HCT116 (cell line): ENCODE data around the gene FAM13A. TPM values are rescaled to one million over a fixed set of nuclear protein-coding genes. Genes with fewer than 3 reads are reported as not detected.

Source experiments
- ATAC-seq: fragments of 200-7000 bp; cut with Tn5 transposase; 2 replicates; pipeline ENCODE4 v1.9.1; 2020; ENCODE audit warnings: mild to moderate bottlenecking, moderate library complexity
- BruUV-seq: library from RNA; stranded (reverse); fragments of 400-500 nt; replicated peaks from 2 replicates; lab custom pipeline; 2021; lab: Mats Ljungman, UMichigan
- CTCF ChIA-PET: fragments of 300-600 bp; sonication (Branson Sonifier 250); formaldehyde crosslinking; loops from one replicate; lab custom pipeline; 2021; ENCODE audit warnings: antibody characterized with exemption; lab: Charles Lee
- POLR2A ChIA-PET: fragments of 300-600, 350-600 bp; sonication (Branson Sonifier 250); formaldehyde crosslinking; loops from one replicate; lab custom pipeline; 2021; ENCODE audit warnings: antibody characterized with exemption; lab: Charles Lee
- RAD21 ChIA-PET, 2 experiments: fragments of 300-600 bp; sonication (Branson Sonifier 250); formaldehyde crosslinking; loops; one replicate each; lab custom pipeline; 2023; ENCODE audit warnings: low total read pairs in 2 of 2; ENCODE audit not compliant: uncharacterized antibody in 2 of 2, unreplicated experiment in 2 of 2, low non-redundant PET in 1 of 2; lab: Charles Lee
- DNase-seq: peaks from one replicate; pipeline ENCODE4 v3.0.0-alpha.2; 2010; ENCODE audit warnings: low read depth, low spot score
- H2AFZ ChIP-seq: fragments of 200-600 bp; shearing (Covaris generic), sonication (generic); 2 replicates; pipeline ENCODE4 v1.6.1; 2017; ENCODE audit warnings: low read depth, mixed run types, mixed read lengths, antibody characterized with exemption, low read length; ENCODE audit not compliant: poor library complexity, severe bottlenecking
- H3K27ac ChIP-seq: 2 replicates; pipeline ENCODE4 v1.5.1; 2012; ENCODE audit warnings: low read depth, low read length
- H3K27me3 ChIP-seq: fragments of 200-600 bp; sonication (generic); 2 replicates; pipeline ENCODE4 v1.6.1; 2016; ENCODE audit warnings: mixed run types, low read length, mixed read lengths; ENCODE audit not compliant: insufficient read depth
- H3K36me3 ChIP-seq, 2 experiments: fragments of 200-500 bp in 1 of 2; fragments of 200-600 bp in 1 of 2; sonication (Bioruptor generic) in 1 of 2; sonication (generic) in 1 of 2; 2 replicates each; pipeline versions ENCODE4 v1.5.1 to v1.6.1; 2014 to 2016; ENCODE audit warnings: low read length in 2 of 2, inconsistent platforms in 1 of 2, mixed read lengths in 1 of 2, mixed run types in 1 of 2; ENCODE audit not compliant: insufficient read depth in 2 of 2, control insufficient read depth in 1 of 2
- H3K4me1 ChIP-seq, 2 experiments: fragments of 200-600 bp in 1 of 2; sonication (generic) in 1 of 2; 2 replicates each; pipeline versions ENCODE4 v1.5.1 to v1.6.1; 2012 to 2017; ENCODE audit warnings: low read length in 2 of 2, inconsistent platforms in 1 of 2, mild to moderate bottlenecking in 1 of 2, mixed read lengths in 1 of 2, mixed run types in 1 of 2, moderate library complexity in 1 of 2; ENCODE audit not compliant: insufficient read depth in 2 of 2, control insufficient read depth in 1 of 2
- H3K4me2 ChIP-seq: fragments of 200-600 bp; sonication (generic); 2 replicates; pipeline ENCODE4 v1.6.1; 2017; ENCODE audit warnings: mixed run types, low read length, mixed read lengths
- H3K4me3 ChIP-seq, 2 experiments: fragments of 200-600 bp in 1 of 2; sonication (generic) in 1 of 2; replicated peaks in 1 of 2; 2 replicates each; pipeline ENCODE4 v1.5.1; 2011 to 2016; ENCODE audit warnings: low read length in 2 of 2, control low read depth in 1 of 2, low read depth in 1 of 2, mild to moderate bottlenecking in 1 of 2, mixed read lengths in 1 of 2, mixed run types in 1 of 2
- H3K79me2 ChIP-seq: fragments of 200-600 bp; sonication (generic); 2 replicates; pipeline ENCODE4 v1.6.1; 2017; ENCODE audit warnings: mild to moderate bottlenecking, mixed run types, low read length, moderate library complexity, mixed read lengths; ENCODE audit not compliant: insufficient read depth
- H3K9ac ChIP-seq: fragments of 200-600 bp; sonication (generic); 2 replicates; pipeline ENCODE4 v1.6.1; 2016; ENCODE audit warnings: low read length, mixed read lengths
- H3K9me2 ChIP-seq: fragments of 200-600 bp; sonication (generic), shearing (Covaris generic); 2 replicates; pipeline ENCODE4 v1.6.1; 2017; ENCODE audit warnings: mixed run types, mild to moderate bottlenecking, moderate library complexity; ENCODE audit not compliant: insufficient read depth
- H3K9me3 ChIP-seq, 2 experiments: fragments of 200-500 bp in 1 of 2; fragments of 200-600 bp in 1 of 2; sonication (Bioruptor generic) in 1 of 2; sonication (generic) in 1 of 2; 2 replicates each; pipeline ENCODE4 v1.6.1; 2014 to 2017; ENCODE audit warnings: low read length in 2 of 2, mixed read lengths in 2 of 2, inconsistent platforms in 1 of 2, low read depth in 1 of 2, mild to moderate bottlenecking in 1 of 2, mixed run types in 1 of 2, moderate library complexity in 1 of 2; ENCODE audit not compliant: control insufficient read depth in 1 of 2, insufficient read depth in 1 of 2
- H4K20me1 ChIP-seq: fragments of 200-600 bp; sonication (generic), shearing (Covaris generic); 2 replicates; pipeline ENCODE4 v1.6.1; 2017; ENCODE audit warnings: mixed run types, mild to moderate bottlenecking, moderate library complexity; ENCODE audit not compliant: insufficient read depth
- ATF3 ChIP-seq: IDR thresholded peaks from 2 replicates; pipeline ENCODE4 v1.6.1; 2012
- CBX3 ChIP-seq: IDR thresholded peaks from 2 replicates; pipeline ENCODE4 v1.6.1; 2012; ENCODE audit warnings: low read depth
- CEBPB ChIP-seq: IDR thresholded peaks from 2 replicates; pipeline ENCODE4 v1.6.1; 2012; ENCODE audit warnings: low read depth
- CTCF ChIP-seq, 3 experiments: fragments of 200-600 bp in 1 of 3; sonication (generic) in 1 of 3; IDR thresholded peaks in 2 of 3; conservative IDR thresholded peaks in 1 of 3; 2 replicates each; pipeline ENCODE4 v1.5.1; 2012 to 2017; ENCODE audit warnings: low read depth in 2 of 3, low read length in 2 of 3, antibody characterized with exemption in 1 of 3, borderline replicate concordance in 1 of 3, control low read depth in 1 of 3, mild to moderate bottlenecking in 1 of 3, mixed read lengths in 1 of 3, mixed run types in 1 of 3, moderate library complexity in 1 of 3; ENCODE audit not compliant: insufficient read depth in 1 of 3
- EGR1 ChIP-seq: IDR thresholded peaks from 2 replicates; pipeline ENCODE4 v1.6.1; 2012; ENCODE audit warnings: low read depth
- ELF1 ChIP-seq: IDR thresholded peaks from 2 replicates; pipeline ENCODE4 v1.6.1; 2012; ENCODE audit warnings: low read depth, borderline replicate concordance
- EZH2 ChIP-seq: fragments of 200-600 bp; sonication (generic); IDR thresholded peaks from 2 replicates; pipeline ENCODE4 v1.6.1; 2017; ENCODE audit warnings: antibody characterized with exemption, mixed run types
- EZH2phosphoT487 ChIP-seq: fragments of 200-600 bp; IDR thresholded peaks from 2 replicates; pipeline ENCODE4 v1.6.1; 2018; ENCODE audit warnings: antibody characterized with exemption, borderline replicate concordance
- FOSL1 ChIP-seq: IDR thresholded peaks from 2 replicates; pipeline ENCODE4 v1.6.1; 2012; ENCODE audit warnings: low read depth
- JUND ChIP-seq: IDR thresholded peaks from 2 replicates; pipeline ENCODE4 v1.6.1; 2012
- MAX ChIP-seq: IDR thresholded peaks from 2 replicates; pipeline ENCODE4 v1.6.1; 2012
- POLR2AphosphoS5 ChIP-seq: IDR thresholded peaks from 2 replicates; pipeline ENCODE4 v1.6.1; 2011; ENCODE audit warnings: mild to moderate bottlenecking, low read depth, low read length, moderate library complexity
- REST ChIP-seq: IDR thresholded peaks from 2 replicates; pipeline ENCODE4 v1.6.1; 2012; ENCODE audit warnings: low read depth
- ZNF274 ChIP-seq: fragments of 200-500 bp; sonication (Bioruptor generic); IDR thresholded peaks from 2 replicates; pipeline ENCODE4 v1.6.1; 2014; ENCODE audit warnings: mild to moderate bottlenecking, low read depth, low read length, inconsistent platforms
- intact Hi-C: fragments of 100-400 bp; cut with micrococcal nuclease; formaldehyde crosslinking; loops from 2 replicates; pipeline ENCODE4 v1.10.0; 2022
- total RNA-seq: library from RNA; stranded (reverse); gene quantifications from one replicate; pipeline ENCODE4 v1.2.1, GENCODE V29; 2021; ENCODE audit not compliant: unreplicated experiment

Gene FAM13A
- total RNA-seq, 1 experiment from 2014 or later: 17.2 TPM

GRCh38 chr4:88860586-88860985 is 196.4 kb downstream of the FAM13A start (continued):
- TF ChIP-seq REST (no peak), CBX3 (no peak), EGR1 (no peak), MAX (no peak), ATF3 (no peak), ELF1 (no peak)
- TF ChIP-seq, all 23 proteins: peak for 0

GRCh38 chr4:88859191-88859812 is 197.7 kb downstream of the FAM13A start:
- ChIA-PET CTCF (no interaction called here), RAD21 (no interaction called here), POLR2A (no interaction called here)
- H2AFZ ChIP-seq: no peak overlapping the region
- intact Hi-C loops: no loop called here
- no peak overlapping the region for H3K27ac ChIP-seq
- no peak for DNase-seq
- H3K4me3 ChIP-seq: no peak overlapping the region
- no peak overlapping the region for H3K9ac ChIP-seq
- no peaks in the 10 kb centered on the region for H3K9me2 ChIP-seq
- no peaks in the 10 kb centered on the region for H3K27me3 ChIP-seq
- no peaks in the 10 kb centered on the region for H3K9me3 ChIP-seq
- no peak for ATAC-seq
- no TSS peak for BruUV-seq
- no peaks in the 10 kb centered on the region for H3K79me2 ChIP-seq
- H3K4me2 ChIP-seq: no peak overlapping the region
- H3K4me1 ChIP-seq: no peaks in the 10 kb centered on the region
- H3K36me3 ChIP-seq: no peaks in the 10 kb centered on the region
- H4K20me1 ChIP-seq: no peaks in the 10 kb centered on the region
- TF ChIP-seq FOSL1: no peak
- no peak for TF ChIP-seq EZH2
- TF ChIP-seq CTCF (IDR thresholded peaks at IDR 0.05 in 2 of 3, conservative IDR thresholded peaks at IDR 0.05 in 1 of 3; ENCODE audit: borderline replicate concordance in 1 of 3, insufficient read depth in 1 of 3, low read depth in 2 of 3, low read length in 2 of 3): no peak
- no peak for TF ChIP-seq ZNF274
- TF ChIP-seq ELF1: no peak
- TF ChIP-seq JUND: no peak
- no peak for TF ChIP-seq POLR2AphosphoS5
- TF ChIP-seq EZH2phosphoT487: no peak
- TF ChIP-seq ATF3: no peak
- no peak for TF ChIP-seq CBX3
- no peak for TF ChIP-seq REST
- TF ChIP-seq CEBPB: no peak
